Stimulated activated CD8-positive, alpha-beta memory T cell treated with anti-CD3 and anti-CD28 coated beads, Interleukin-4, amount 100 ng/mL, for 24 hours (primary cell): ENCODE measurements around the gene GPR3.
"Not testable (repeated sequence)": the region's sequence is repeated elsewhere in the genome, so short reads cannot be mapped to it uniquely, and the experiment has no call there.

Experiments
- DNase-seq: peaks from one replicate; pipeline ENCODE4 v3.0.0-alpha.2; 2020; ENCODE audit warnings: low read depth

The GPR3 gene

DNA sequence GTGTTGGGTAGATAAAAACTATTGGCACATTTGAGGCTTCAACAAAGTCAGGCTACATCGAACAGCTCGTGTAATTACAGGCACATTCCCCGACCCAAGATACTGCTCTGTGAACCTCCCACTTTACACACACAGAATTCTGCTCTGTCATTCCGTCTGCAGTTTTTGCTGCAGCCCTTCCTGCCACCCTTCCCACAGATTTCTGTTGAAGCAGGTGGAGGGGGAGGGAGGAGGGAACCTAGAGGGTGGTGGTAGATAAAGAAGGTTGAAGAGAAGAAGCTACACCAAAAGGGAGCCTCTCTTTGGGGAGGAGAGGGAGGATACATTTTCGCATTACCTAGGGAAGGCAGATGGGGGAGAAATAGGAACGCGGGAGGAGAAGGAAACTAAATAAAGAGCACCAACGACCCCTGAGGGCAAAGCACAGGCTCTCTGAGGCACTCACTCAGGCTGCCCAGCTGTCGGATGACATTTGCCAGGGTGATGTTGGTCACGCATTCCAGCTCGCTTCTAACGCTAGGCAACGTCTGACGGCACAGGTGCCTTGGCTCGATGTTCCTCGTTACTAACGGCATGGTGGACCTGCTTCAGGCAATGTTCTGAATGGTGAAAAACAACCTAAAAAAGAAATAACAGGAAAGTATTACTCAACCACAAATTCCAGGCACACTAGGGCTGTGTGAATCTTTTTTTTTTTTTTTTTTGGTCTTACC is 36.0 kb downstream of the GPR3 start:
- DNase-seq: no peak

DNA sequence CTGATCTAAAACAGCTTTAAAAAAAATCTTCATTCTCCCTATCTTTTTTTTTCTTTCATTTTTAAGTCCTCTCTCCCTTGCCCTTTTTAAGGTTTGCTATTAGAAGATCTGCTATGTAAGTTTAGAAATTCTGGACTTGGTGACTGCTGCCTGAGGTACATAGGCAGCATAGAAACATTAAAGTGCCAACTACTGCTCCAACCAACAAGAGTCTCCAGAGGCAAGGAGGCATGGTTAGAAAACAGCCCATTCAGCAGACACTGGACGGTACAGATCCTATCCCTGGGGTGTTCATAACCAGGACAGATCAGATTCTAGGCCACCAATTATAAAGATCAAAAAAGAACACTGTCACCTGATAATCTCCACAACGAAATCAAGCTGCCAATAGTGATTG is 36.6 kb downstream of the GPR3 start:
- no peak for DNase-seq

DNA sequence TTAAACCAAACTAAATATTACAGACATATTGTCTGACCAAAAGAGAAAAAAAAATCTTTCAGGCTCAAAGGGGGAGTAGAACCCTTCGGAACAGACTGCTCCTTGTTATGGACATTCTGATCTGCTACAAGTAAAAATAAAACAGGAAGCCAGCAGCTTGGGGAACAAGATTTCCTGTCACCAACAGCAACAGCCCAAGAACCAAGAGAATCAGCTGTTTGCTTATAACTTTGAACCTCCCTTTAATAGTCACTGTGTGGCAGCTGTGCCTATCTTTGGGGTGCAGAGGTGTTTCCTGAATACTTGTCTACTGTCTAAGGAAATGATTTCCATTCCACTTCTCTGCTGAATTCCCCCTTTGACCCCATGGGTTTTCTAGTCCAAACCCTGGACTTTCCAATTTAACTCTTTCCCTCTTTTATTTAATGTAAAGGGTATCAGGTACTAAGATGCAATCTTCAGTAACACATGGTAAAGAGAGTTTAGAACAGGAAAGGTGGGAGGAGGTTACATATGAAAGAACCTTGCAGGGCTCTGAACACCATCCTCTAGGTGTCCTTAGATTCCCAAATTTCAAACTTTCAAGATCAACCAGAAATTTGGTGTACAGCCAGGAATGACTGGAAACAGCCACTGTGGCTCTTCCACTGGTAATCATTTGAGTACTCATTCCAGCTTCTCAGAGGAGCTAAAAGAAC is 38.6 kb downstream of the GPR3 start:
- no peak for DNase-seq

DNA sequence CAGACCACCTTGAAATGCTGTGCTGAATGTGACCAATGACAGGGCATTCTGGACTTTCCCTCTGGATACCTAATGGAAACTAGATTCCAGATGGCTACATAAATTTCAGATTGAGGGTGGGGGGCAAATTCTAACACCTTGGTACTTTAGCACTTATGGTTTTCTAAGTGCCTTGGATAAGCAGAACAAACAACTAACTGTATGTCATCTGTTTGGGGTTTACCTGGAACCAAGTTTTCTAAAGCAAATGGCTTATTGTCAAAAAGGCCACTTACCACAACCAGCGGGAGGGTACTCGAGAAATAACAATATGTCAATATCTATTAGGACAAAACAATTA is 39.1 kb downstream of the GPR3 start:
- DNase-seq: no peak

DNA sequence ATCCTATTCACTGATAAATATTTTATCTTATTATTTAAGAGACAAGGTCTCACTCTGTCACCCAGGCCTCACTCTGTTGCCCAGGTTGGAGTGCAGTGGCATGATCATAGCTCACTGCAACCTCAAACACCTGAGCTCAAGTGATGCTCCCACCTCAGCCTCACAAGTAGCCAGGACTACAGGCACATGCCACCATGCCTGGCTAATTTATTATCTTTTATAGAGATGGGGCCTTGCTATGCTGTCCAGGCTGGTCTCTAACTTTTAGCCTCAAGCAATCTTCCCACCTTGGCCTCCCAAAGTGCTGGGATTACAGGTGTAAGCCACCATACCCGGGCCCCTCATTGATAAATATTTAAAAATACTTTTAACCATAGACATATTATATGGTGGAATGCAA is 40.3 kb downstream of the GPR3 start:
- DNase-seq: not testable (repeated sequence)

DNA sequence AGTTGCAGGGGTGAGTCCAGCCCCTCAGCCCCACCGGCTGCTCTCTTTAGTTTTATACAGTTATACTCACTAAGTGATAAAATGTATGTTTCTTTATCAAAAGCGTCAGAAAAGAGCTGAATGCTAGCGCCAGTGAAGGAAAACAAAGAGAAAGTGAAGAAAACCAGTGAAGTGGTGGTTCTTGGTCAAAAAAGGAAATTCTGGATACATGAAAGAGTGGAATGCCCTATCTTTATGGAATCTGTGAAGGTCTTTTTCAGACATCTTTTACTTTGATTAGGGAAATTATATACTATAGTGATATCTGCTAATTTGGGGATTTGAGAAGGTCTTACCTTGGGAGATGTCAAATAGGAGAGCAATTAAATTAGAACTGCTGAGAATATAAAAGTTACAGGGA is 41.3 kb downstream of the GPR3 start:
- no peak for DNase-seq

DNA sequence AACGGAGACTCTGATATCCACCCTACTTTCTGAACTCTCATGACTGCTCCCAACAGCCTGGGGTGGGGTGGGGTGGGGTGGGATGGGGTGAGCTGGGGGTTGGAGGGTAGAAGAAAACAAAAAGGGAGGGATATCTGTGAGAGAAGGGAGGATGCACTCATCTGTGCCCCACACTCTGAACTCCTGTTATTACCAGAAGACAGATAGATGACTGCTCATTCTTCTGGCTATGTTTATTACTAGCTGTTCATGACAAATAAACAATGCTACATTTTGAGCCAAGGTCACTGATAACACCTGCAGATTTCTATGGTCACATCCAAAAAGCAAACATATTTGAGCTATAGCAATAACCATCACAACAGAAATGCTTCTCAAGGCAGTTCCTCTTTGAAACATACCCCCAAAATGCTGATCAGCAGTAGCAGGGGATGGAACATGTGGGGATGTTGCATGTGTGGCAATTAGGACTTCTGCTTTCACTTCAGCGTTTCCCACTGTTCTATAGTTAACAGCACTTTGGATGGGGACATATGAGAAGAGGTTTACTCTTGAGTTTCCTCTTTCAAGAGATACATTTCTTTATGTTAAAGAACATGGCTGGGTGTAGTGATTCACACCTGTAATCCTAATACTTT is 43.3 kb downstream of the GPR3 start:
- no peak for DNase-seq

DNA sequence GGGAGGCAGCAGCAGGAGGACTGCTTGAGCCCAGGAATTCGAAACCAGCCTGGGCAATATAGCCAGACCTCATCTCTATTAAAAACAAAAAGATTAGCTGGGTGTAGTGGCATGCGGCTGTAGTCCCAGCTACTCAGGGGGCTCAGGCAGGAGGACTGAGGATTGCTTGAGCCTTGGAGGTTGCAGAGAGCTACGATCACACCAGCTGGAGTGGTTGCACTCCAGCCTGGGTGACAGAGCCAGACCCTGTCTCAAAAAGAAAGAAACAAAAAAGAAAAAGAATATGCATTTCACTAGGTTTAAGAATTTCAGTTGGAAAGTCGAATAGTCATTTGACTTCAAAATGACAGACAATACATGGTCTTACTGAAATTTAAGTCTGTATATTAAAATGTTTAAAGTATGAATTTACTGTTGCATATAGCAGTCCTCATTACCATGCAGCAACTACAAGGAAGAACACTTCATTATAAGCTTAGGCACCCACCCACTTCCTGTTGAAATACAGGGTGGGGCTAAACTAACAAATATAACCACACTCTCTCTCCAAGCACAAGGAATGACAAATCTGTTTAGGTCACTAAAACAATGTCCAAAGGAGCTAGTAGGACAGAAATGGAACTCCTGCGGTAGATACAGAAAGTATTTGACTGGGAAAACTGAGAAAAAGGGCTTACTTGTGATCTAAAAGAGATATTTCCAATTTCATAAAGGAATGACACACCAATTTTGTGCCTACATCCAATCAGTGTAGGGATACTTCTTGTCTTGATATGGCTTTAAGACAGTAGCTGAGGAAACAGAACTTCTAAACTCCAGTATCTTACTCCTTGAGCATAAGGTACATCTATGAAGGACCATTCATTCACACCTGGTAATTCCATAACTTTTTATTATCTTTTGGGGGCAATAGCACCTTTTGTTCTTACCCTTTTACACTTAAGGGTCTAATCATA is 44.1 kb downstream of the GPR3 start:
- DNase-seq: no peak

DNA sequence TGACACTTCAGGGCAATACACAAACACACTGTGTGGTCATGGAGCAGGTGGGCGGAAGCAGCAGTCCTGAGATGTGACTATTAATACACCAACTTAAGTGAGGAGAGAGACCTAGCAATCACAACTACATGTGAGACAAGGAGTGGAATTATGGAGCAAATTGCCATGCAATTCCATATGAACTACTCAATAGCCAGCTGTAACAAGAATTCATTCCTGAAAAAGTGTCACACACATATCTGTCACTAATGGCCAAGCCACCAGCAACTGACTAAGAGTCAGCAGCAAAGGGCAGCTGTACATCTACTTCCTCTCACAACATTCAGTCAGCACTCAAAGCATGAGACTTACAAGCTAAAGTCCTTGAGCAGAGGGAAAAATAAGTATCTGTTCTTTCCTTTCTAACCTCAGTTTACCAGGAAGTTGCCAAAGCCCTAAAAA is 46.2 kb downstream of the GPR3 start:
- no peak for DNase-seq

DNA sequence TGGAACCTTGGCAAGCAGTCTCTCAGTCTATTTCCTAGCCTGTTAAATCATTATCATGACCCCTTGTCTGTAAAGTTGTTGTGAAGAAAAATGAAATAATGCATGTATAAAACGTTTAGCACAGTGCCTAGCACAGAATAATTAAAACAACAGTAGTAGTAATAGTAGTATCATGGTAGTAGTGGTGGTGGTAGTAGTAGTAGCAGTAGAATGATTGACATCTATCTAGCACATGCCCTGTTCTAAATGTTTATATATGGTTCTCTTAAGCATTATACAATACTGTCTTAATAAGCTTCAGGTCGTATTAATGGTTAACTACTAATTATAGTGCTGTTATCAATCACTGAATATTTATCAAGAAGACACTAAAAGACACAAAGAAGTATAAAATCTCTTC is 46.7 kb downstream of the GPR3 start:
- DNase-seq: no peak

DNA sequence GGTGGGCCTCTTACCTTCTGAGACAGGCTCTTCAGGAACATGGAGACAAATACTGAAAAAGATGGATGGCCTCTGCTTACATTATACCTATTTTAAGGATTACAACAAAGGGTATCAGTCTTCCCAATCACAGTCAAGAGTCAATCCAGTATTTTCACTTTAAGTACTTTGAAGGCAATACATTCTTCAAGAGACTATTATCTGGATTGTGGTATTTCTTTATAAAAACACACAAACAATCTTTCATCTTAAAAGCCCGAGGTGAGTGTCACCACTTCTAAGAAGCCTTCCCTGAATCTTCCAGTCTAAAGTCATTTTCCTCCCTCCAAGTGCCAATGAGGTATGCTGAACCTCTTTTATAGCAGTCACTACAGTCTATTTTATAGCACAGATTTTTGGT is 52.2 kb downstream of the GPR3 start:
- DNase-seq: no peak
